H1 (cell line): ENCODE results near the gene SND1. TPM values are rescaled to one million over a fixed set of nuclear protein-coding genes. Genes with fewer than 3 reads are reported as not detected.

Source experiments
- CTCF ChIA-PET: fragments of 300-600 bp; sonication (Branson Sonifier 250); formaldehyde crosslinking; loops from one replicate; lab custom pipeline; 2021; ENCODE audit not compliant: partially characterized antibody; lab: Charles Lee
- POLR2A ChIA-PET: fragments of 300-600 bp; sonication (Branson Sonifier 250); formaldehyde crosslinking; loops from one replicate; lab custom pipeline; 2021; ENCODE audit warnings: inconsistent platforms; ENCODE audit not compliant: partially characterized antibody; lab: Charles Lee
- DNase-seq, 2 experiments: peaks; one replicate each; pipeline versions ENCODE4 v3.0.0 to v3.0.0-alpha.2; 2010 to 2022; ENCODE audit warnings: low spot score in 2 of 2, low read depth in 1 of 2, mixed read lengths in 1 of 2
- FAIRE-seq: peaks from 2 replicates; lab custom pipeline; 2011; peaks lifted over from hg19 to GRCh38; lab: Jason Lieb, UNC
- H2AFZ ChIP-seq: 2 replicates; pipeline ENCODE4 v1.8.1; 2012; ENCODE audit warnings: low read length, inconsistent platforms
- H2AK5ac ChIP-seq: 2 replicates; pipeline ENCODE4 v1.6.1; 2013; ENCODE audit warnings: low read depth, low read length
- H2BK120ac ChIP-seq: replicated peaks from 2 replicates; pipeline ENCODE3; 2013; ENCODE audit warnings: low read depth, low read length, inconsistent platforms
- H2BK12ac ChIP-seq: 2 replicates; pipeline ENCODE4 v1.6.1; 2013; ENCODE audit warnings: low read depth, low read length
- H2BK15ac ChIP-seq: 2 replicates; pipeline ENCODE4 v1.6.1; 2013; ENCODE audit warnings: low read length
- H2BK20ac ChIP-seq: 2 replicates; pipeline ENCODE4 v1.6.1; 2013; ENCODE audit warnings: low read length
- H2BK5ac ChIP-seq: 2 replicates; pipeline ENCODE4 v1.6.1; 2013; ENCODE audit warnings: low read depth, low read length
- H3K14ac ChIP-seq: 2 replicates; pipeline ENCODE4 v1.6.1; 2013; ENCODE audit warnings: inconsistent platforms; ENCODE audit not compliant: insufficient read length
- H3K18ac ChIP-seq: 2 replicates; pipeline ENCODE4 v1.6.1; 2013; ENCODE audit warnings: low read length; ENCODE audit errors: extremely low read depth
- H3K23ac ChIP-seq: 2 replicates; pipeline ENCODE4 v1.6.1; 2013; ENCODE audit warnings: inconsistent platforms; ENCODE audit not compliant: insufficient read length
- H3K23me2 ChIP-seq: 2 replicates; pipeline ENCODE4 v1.6.1; 2013; ENCODE audit warnings: low read depth, low read length
- H3K27ac ChIP-seq: 2 replicates; pipeline ENCODE4 v1.6.1; 2011; ENCODE audit warnings: low read depth, low read length, inconsistent platforms
- H3K27me3 ChIP-seq, 4 experiments: replicated peaks in 1 of 4; 1 replicate in 1 of 4; 2 replicates in 3 of 4; pipeline versions ENCODE4 v1.6.1 to v1.8.1; 2011 to 2013; ENCODE audit warnings: low read length in 3 of 4, mild to moderate bottlenecking in 3 of 4, inconsistent platforms in 2 of 4, mixed read lengths in 2 of 4, moderate library complexity in 1 of 4; ENCODE audit not compliant: control insufficient read depth in 3 of 4, insufficient read depth in 3 of 4; ENCODE audit errors: extremely low read depth in 1 of 4
- H3K36me3 ChIP-seq, 4 experiments: 2 replicates each; pipeline versions ENCODE4 v1.6.1 to v1.8.1; 2011 to 2013; ENCODE audit warnings: mild to moderate bottlenecking in 4 of 4, low read length in 3 of 4, moderate library complexity in 2 of 4, control low read depth in 1 of 4, inconsistent platforms in 1 of 4; ENCODE audit not compliant: insufficient read depth in 4 of 4, control insufficient read depth in 2 of 4
- H3K4ac ChIP-seq: replicated peaks from 2 replicates; pipeline ENCODE3; 2013; ENCODE audit warnings: low read length, low read depth, mixed read lengths, inconsistent platforms; ENCODE audit not compliant: insufficient read length
- H3K4me1 ChIP-seq, 4 experiments: replicated peaks in 1 of 4; 1 replicate in 1 of 4; 2 replicates in 3 of 4; pipeline versions ENCODE4 v1.6.1 to v1.8.1; 2011 to 2013; ENCODE audit warnings: low read length in 3 of 4, inconsistent platforms in 2 of 4, mixed read lengths in 1 of 4; ENCODE audit not compliant: insufficient read depth in 4 of 4, control insufficient read depth in 3 of 4
- H3K4me2 ChIP-seq, 2 experiments: 2 replicates each; pipeline versions ENCODE4 v1.6.1 to v1.8.1; 2011 to 2013; ENCODE audit warnings: low read depth in 2 of 2, low read length in 2 of 2, control low read depth in 1 of 2, inconsistent platforms in 1 of 2, mild to moderate bottlenecking in 1 of 2; ENCODE audit not compliant: insufficient read depth in 1 of 2
- H3K4me3 ChIP-seq, 4 experiments: fragments of 200-600, 300-600 bp in 1 of 4; sonication (generic), shearing (Covaris generic), sonication (Bioruptor Twin) in 1 of 4; 2 replicates each; pipeline versions ENCODE4 v1.5.1 to v1.8.1; 2011 to 2016; ENCODE audit warnings: low read length in 4 of 4, low read depth in 3 of 4, control low read depth in 2 of 4, inconsistent platforms in 2 of 4, mild to moderate bottlenecking in 2 of 4, mixed read lengths in 1 of 4, moderate library complexity in 1 of 4; ENCODE audit not compliant: insufficient read depth in 2 of 4; ENCODE audit errors: extremely low read depth in 1 of 4
- H3K56ac ChIP-seq: replicated peaks from 2 replicates; pipeline ENCODE3; 2013; ENCODE audit warnings: low read depth, mild to moderate bottlenecking, mixed read lengths, low read length, inconsistent platforms; ENCODE audit not compliant: insufficient read length
- H3K79me1 ChIP-seq: 2 replicates; pipeline ENCODE4 v1.6.1; 2013; ENCODE audit warnings: low read depth, low read length, control low read depth
- H3K79me2 ChIP-seq, 2 experiments: 2 replicates each; pipeline versions ENCODE4 v1.6.1 to v1.8.1; 2012 to 2013; ENCODE audit warnings: low read length in 2 of 2, mild to moderate bottlenecking in 2 of 2, inconsistent platforms in 1 of 2; ENCODE audit not compliant: insufficient read depth in 2 of 2, control insufficient read depth in 1 of 2
- H3K9ac ChIP-seq, 4 experiments: replicated peaks in 1 of 4; 1 replicate in 1 of 4; 2 replicates in 3 of 4; pipeline versions ENCODE4 v1.6.1 to v1.8.1; 2011 to 2013; ENCODE audit warnings: low read depth in 3 of 4, low read length in 3 of 4, control low read depth in 2 of 4, mild to moderate bottlenecking in 2 of 4, moderate library complexity in 2 of 4, inconsistent platforms in 1 of 4; ENCODE audit errors: extremely low read depth in 1 of 4
- H3K9me3 ChIP-seq, 2 experiments: 2 replicates each; pipeline versions ENCODE4 v1.6.1 to v1.8.1; 2012 to 2013; ENCODE audit warnings: mild to moderate bottlenecking in 2 of 2, moderate library complexity in 2 of 2, control low read depth in 1 of 2, inconsistent platforms in 1 of 2, low read depth in 1 of 2, low read length in 1 of 2, mixed read lengths in 1 of 2; ENCODE audit not compliant: insufficient read depth in 2 of 2
- H4K20me1 ChIP-seq, 2 experiments: replicated peaks in 1 of 2; 2 replicates each; pipeline versions ENCODE3 to v1.8.1; 2011 to 2013; ENCODE audit warnings: inconsistent platforms in 2 of 2, low read length in 2 of 2, mild to moderate bottlenecking in 1 of 2; ENCODE audit not compliant: insufficient read depth in 2 of 2, control insufficient read depth in 1 of 2
- H4K5ac ChIP-seq: 2 replicates; pipeline ENCODE4 v1.6.1; 2013; ENCODE audit warnings: low read length, low read depth, mixed read lengths, inconsistent platforms; ENCODE audit not compliant: insufficient read length
- H4K8ac ChIP-seq: 2 replicates; pipeline ENCODE4 v1.8.0; 2013; ENCODE audit warnings: mild to moderate bottlenecking, moderate library complexity, low read length, inconsistent platforms; ENCODE audit not compliant: insufficient read depth; ENCODE audit errors: extremely low read depth
- H4K91ac ChIP-seq: replicated peaks from 2 replicates; pipeline ENCODE3; 2013; ENCODE audit warnings: low read length, mixed read lengths, inconsistent platforms; ENCODE audit not compliant: insufficient read length
- BACH1 ChIP-seq: IDR thresholded peaks from 2 replicates; pipeline ENCODE4 v1.6.1; 2012; ENCODE audit warnings: low read length, improper control_type of control experiment
- CHD1 ChIP-seq: IDR thresholded peaks from 2 replicates; pipeline ENCODE4 v1.6.1; 2012; ENCODE audit warnings: low read depth, low read length, improper control_type of control experiment
- JUN ChIP-seq: IDR thresholded peaks from 2 replicates; pipeline ENCODE4 v1.6.1; 2011; ENCODE audit warnings: low read depth, mild to moderate bottlenecking, improper control_type of control experiment, low read length
- NRF1 ChIP-seq: IDR thresholded peaks from 2 replicates; pipeline ENCODE4 v1.6.1; 2011; ENCODE audit warnings: mild to moderate bottlenecking, low read depth, low read length, improper control_type of control experiment
- PHF8 ChIP-seq: fragments of 200-600 bp; sonication (generic); conservative IDR thresholded peaks from 2 replicates; pipeline ENCODE4 v1.7.1; 2012; ENCODE audit warnings: low read depth, mild to moderate bottlenecking, inconsistent platforms, low read length, moderate library complexity
- RAD21 ChIP-seq, 2 experiments: IDR thresholded peaks in 1 of 2; conservative IDR thresholded peaks in 1 of 2; 2 replicates each; pipeline ENCODE4 v1.6.1; 2011; ENCODE audit warnings: low read depth in 2 of 2, low read length in 2 of 2, improper control_type of control experiment in 1 of 2, inconsistent platforms in 1 of 2, mild to moderate bottlenecking in 1 of 2, moderate library complexity in 1 of 2
- SAP30 ChIP-seq: fragments of 300-600 bp; sonication (generic); IDR thresholded peaks from 2 replicates; pipeline ENCODE4 v1.7.1; 2012; ENCODE audit warnings: low read length, moderate library complexity, mild to moderate bottlenecking, inconsistent platforms; ENCODE audit not compliant: insufficient read depth, insufficient replicate concordance
- SRF ChIP-seq: IDR thresholded peaks from 2 replicates; pipeline ENCODE4 v1.6.1; 2011; ENCODE audit warnings: mild to moderate bottlenecking, low read depth, low read length, moderate library complexity
- USF2 ChIP-seq: IDR thresholded peaks from 2 replicates; pipeline ENCODE4 v1.6.1; 2011; ENCODE audit warnings: low read length, improper control_type of control experiment
- YY1 ChIP-seq: IDR thresholded peaks from 2 replicates; pipeline ENCODE4 v1.6.1; 2011; ENCODE audit warnings: low read depth, mild to moderate bottlenecking, low read length
- WGBS, 2 experiments: shearing (Covaris generic) in 1 of 2; methylation state at CpG; one replicate each; pipeline versions ENCODE4 v1.1.6 to v1.1.7; 2013 to 2015; ENCODE audit warnings: low lambda C conversion rate in 2 of 2, mixed read lengths in 2 of 2, inconsistent platforms in 1 of 2, low coverage in 1 of 2, missing lambda C conversion rate in 1 of 2; ENCODE audit not compliant: insufficient replicate concordance in 2 of 2, insufficient coverage in 1 of 2, insufficient read length in 1 of 2; ENCODE audit errors: extremely low coverage in 1 of 2, missing lambda C conversion rate in 1 of 2; 5-methylcytosine and 5-hydroxymethylcytosine counted together
- polyA plus RNA-seq, 7 experiments: library from polyadenylated mRNA; depleted of rRNA in 3 of 7; stranded (reverse) in 5 of 7; unstranded in 2 of 7; fragments of >200 nt in 5 of 7; fragments of 200-250 nt in 2 of 7; gene quantifications; 1 replicate in 5 of 7; 2 replicates in 1 of 7; 4 replicates in 1 of 7; pipeline versions ENCODE4 v1.2.1 to v1.2.3, GENCODE V29; 2011 to 2013; ENCODE audit warnings: missing spikeins in 2 of 7, mixed read lengths in 2 of 7
- total RNA-seq: library from RNA; stranded (reverse); fragmentation: NEBNext Ultra II Directional; extraction: Animal tissue kit (Norgen Biotek cat#: 25700); gene quantifications from 2 replicates; pipeline ENCODE4 v1.2.1, GENCODE V29; 2021
- TF ChIP-seq, protein P1 (sequence below): IDR thresholded peaks from 2 replicates; pipeline ENCODE4 v1.6.1; 2012; ENCODE audit warnings: low read length, inconsistent platforms

The SND1 gene
- total and polyA plus RNA-seq, 2 of the 8 experiments (the other 6 are each of a cell fraction or from before 2014, with no cell fraction given) = 122 to 290 TPM

- Histone ChIP-seq H2BK12ac (no peak overlapping the region), H3K23ac (no peak overlapping the region), H2AFZ (no peak overlapping the region), H3K56ac (no peak overlapping the region), H3K4ac (no peak overlapping the region), H3K9me3 (no peaks in the 10 kb centered on the region), H4K20me1 (peaks cover 3 to 4% of the 10 kb centered on the region in 2 experiments), H4K8ac (no peak overlapping the region), H2BK5ac (no peak overlapping the region), H3K9ac (no peak overlapping the region), H2AK5ac (no peak overlapping the region), H4K91ac (no peak overlapping the region), H3K79me2 (peaks cover 0 to 24% of the 10 kb centered on the region in 2 experiments; a peak in 1 of 4 replicates), H3K4me2 (peak overlapping the region; percentile 36 to 48; a peak in 3 of 4 replicates), H2BK20ac (no peak overlapping the region), H3K4me3 (peak overlapping the region in 1 of 4 experiments; percentile 6; a peak in 1 of 8 replicates), H3K23me2 (no peaks in the 10 kb centered on the region), H3K27me3 (no peaks in the 10 kb centered on the region), H3K79me1 (no peaks in the 10 kb centered on the region; the same call in 1 of the 2 replicates), H3K36me3 (peaks cover 0 to 3% (median 0%) of the 10 kb centered on the region in 4 experiments; a peak in 3 of 8 replicates), H4K5ac (no peak overlapping the region), H3K4me1 (peaks cover 16 to 33% (median 26%) of the 10 kb centered on the region in 4 experiments), H3K14ac (no peak overlapping the region), H2BK15ac (no peak overlapping the region), H2BK120ac (no peak overlapping the region), H3K27ac (no peak overlapping the region), H3K18ac (no peak overlapping the region)
- no peak for FAIRE-seq
- CTCF ChIA-PET = no interaction called here
- POLR2A ChIA-PET = interaction anchor here (1.0 to 1.4 kb wide), 2 partner anchors 18 to 24 kb away, joined by 3 read pairs; no protein-coding TSS in a partner anchor
- 37% methylated on average over 6 of the region's 6 CpGs; no CpG with 5 or more reads in 1 of the 2 experiments for WGBS, 2 experiments
- no peak for DNase-seq
- no peak for TF ChIP-seq BACH1
- no peak for TF ChIP-seq USF2
- no peak for TF ChIP-seq SAP30
- TF ChIP-seq CHD1 = no peak
- TF ChIP-seq SRF = no peak
- TF ChIP-seq NRF1 = no peak
- no peak for TF ChIP-seq JUN
- TF ChIP-seq PHF8 = no peak
- no peak for TF ChIP-seq YY1
- no peak for TF ChIP-seq RAD21 (IDR thresholded peaks at IDR 0.05 in 1 of 2, conservative IDR thresholded peaks at IDR 0.05 in 1 of 2; ENCODE audit: low read depth in 2 of 2, low read length in 2 of 2)
- TF ChIP-seq, protein P1, sequence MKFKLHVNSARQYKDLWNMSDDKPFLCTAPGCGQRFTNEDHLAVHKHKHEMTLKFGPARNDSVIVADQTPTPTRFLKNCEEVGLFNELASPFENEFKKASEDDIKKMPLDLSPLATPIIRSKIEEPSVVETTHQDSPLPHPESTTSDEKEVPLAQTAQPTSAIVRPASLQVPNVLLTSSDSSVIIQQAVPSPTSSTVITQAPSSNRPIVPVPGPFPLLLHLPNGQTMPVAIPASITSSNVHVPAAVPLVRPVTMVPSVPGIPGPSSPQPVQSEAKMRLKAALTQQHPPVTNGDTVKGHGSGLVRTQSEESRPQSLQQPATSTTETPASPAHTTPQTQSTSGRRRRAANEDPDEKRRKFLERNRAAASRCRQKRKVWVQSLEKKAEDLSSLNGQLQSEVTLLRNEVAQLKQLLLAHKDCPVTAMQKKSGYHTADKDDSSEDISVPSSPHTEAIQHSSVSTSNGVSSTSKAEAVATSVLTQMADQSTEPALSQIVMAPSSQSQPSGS = no peak
These were observed 252.6 kb downstream of the SND1 start for GRCh38 chr7:127904670-127904985.
